A549 (cell line): ENCODE data around the gene CGRRF1.

Experiments used
- BHLHE40 ChIP-seq: IDR thresholded peaks from 2 replicates; pipeline ENCODE4 v1.6.1; 2012; ENCODE audit warnings: low read depth, low read length, inconsistent platforms
- CTCF ChIP-seq: fragments of >200 bp; sonication (Bioruptor Twin); formaldehyde crosslinking; IDR thresholded peaks from 3 replicates; pipeline ENCODE4 v1.5.1; 2016
- ESRRA ChIP-seq: fragments of 150-350 bp; IDR thresholded peaks from 2 replicates; pipeline ENCODE4 v1.6.1; 2014; ENCODE audit warnings: mild to moderate bottlenecking, low read length, borderline replicate concordance
- MYC ChIP-seq: IDR thresholded peaks from 2 replicates; pipeline ENCODE4 v1.6.1; 2012; ENCODE audit warnings: mild to moderate bottlenecking, inconsistent platforms, low read length, improper control_type of control experiment, borderline replicate concordance
- POLR2A ChIP-seq: IDR thresholded peaks from 2 replicates; pipeline ENCODE4 v1.6.1; 2012; ENCODE audit warnings: mild to moderate bottlenecking, low read length
- RARB ChIP-seq: fragments of 250-450 bp; sonication (Bioruptor Pico); IDR thresholded peaks from 2 replicates; pipeline ENCODE4 v1.8.0; 2021; ENCODE audit warnings: mild to moderate bottlenecking, moderate library complexity
- RCOR1 ChIP-seq: fragments of 150-350 bp; IDR thresholded peaks from 2 replicates; pipeline ENCODE4 v1.6.1; 2014; ENCODE audit warnings: antibody characterized with exemption, low read length, low read depth
- ZNF302 ChIP-seq: fragments of 250-450 bp; sonication (Bioruptor Pico); IDR thresholded peaks from 2 replicates; pipeline ENCODE4 v1.9.0; 2021; ENCODE audit warnings: inconsistent platforms, mild to moderate bottlenecking, moderate library complexity

GRCh38 chr14:54567224-54567638 lies 57.5 kb downstream of the CGRRF1 start:
- no peak for TF ChIP-seq MYC
- TF ChIP-seq POLR2A: no peak
- no peak for TF ChIP-seq BHLHE40
- TF ChIP-seq RARB (CRISPR knock-in tag): no peak
- no peak for TF ChIP-seq ESRRA
- no peak for TF ChIP-seq ZNF302
- no peak for TF ChIP-seq CTCF
- TF ChIP-seq RCOR1: no peak
